NCI-H2171 treated with DMSO at 0.1 percent for 48 hours (cell line): ENCODE data around the gene GPX4.

Experiments used
- DNase-seq: peaks from one replicate; lab custom pipeline; 2025; lab: John Stamatoyannopoulos, UW

GPX4 gene

DNA sequence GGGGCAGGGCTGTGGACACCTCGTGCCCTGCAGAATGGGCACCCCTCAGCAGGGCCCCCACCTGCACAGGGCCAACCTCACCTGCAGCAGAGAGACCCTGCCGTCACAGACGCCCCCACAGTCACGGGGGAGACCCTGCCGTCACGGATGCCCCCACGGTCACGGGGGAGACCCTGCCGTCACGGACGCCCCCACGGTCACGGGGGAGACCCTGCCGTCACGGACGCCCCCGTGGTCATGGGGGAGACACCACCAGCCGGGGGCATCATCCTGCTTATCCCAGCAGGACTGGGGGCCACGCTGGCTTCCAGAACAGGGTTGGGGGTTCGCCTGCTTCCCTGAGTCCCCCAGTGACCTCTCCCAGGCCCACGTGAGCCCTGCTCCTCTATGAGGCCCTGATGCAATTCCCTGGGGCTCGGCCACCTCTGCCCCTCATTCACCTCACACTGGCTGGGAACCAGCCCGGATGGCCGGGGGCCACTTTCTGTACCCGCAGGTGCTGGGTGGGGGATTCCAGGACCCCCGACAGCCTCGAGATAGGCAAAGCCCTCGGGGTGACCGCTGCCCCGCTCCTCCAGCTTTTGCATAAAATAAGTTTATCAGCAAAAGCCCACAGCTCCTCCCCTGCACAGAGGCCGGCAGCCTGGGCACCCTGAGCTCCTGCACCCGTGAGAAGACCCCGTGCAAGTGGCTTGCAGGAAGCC, 46.7 kb downstream of the GPX4 start:
- DNase-seq, result no peak

DNA sequence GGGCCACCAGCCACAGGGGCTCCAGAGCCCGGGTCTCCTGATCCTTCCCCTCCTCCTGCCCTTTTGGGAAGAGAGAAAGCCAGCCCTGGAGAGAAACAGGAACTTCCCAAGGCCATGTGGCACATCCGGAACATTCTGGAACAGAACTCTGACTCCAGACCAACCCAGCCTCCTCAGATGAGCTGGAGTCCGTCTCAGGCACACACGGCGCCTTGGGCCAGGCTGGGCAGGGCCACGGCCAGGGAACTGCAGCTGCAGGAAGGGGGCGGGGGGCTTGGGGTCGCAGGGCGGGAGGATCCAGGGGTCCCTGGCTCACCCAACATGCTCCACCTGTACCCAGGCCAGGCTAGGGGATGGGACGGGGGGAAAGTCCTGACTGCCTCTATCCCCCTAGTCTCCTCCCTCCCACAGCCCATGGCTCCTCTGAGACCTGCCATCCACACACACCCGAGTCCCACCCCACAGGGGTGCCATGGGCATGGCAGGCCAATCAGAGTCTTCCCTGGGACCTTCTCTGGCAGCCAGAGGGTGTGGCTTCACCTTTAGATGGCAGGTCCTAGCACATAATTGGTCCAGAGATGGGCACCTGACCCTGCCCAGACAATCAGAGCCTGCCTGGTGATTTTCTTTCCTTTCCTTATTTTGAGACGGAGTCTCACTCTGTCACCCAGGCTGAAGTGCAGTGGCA, 47.4 kb downstream of the GPX4 start:
- DNase-seq, result no peak

DNA sequence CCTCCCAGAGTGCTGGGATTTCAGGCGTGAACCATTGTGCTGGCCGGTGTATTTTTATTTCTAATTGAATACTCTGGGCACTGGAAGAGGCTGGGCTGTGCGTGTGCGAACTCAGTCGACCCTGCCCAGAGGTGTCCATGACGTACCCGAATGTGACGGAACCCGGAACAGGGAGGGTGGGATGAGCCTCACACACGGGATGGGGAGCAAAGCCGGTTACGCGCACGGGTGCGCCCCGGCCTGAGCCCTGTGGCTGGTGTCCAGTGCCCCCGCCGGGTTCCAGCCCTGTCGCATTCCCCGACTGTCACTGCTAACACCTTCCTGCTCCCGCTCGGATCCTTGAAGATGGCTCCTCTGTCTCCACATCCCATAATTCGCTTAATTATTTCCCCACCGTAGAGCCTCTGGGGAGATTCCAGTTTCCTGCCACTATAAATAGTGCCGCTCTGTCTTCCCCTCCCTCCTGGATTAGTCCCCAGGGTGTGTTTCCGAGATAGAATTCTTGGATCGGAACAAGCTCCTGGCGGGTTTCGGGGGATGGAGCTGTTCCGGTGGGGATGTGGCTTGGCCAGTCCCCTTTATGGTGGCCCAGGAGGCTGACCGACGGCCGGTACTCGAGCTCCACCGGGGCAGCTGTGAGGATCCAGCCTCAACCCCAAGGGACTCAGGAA, 48.3 kb downstream of the GPX4 start:
- no peak for DNase-seq

DNA sequence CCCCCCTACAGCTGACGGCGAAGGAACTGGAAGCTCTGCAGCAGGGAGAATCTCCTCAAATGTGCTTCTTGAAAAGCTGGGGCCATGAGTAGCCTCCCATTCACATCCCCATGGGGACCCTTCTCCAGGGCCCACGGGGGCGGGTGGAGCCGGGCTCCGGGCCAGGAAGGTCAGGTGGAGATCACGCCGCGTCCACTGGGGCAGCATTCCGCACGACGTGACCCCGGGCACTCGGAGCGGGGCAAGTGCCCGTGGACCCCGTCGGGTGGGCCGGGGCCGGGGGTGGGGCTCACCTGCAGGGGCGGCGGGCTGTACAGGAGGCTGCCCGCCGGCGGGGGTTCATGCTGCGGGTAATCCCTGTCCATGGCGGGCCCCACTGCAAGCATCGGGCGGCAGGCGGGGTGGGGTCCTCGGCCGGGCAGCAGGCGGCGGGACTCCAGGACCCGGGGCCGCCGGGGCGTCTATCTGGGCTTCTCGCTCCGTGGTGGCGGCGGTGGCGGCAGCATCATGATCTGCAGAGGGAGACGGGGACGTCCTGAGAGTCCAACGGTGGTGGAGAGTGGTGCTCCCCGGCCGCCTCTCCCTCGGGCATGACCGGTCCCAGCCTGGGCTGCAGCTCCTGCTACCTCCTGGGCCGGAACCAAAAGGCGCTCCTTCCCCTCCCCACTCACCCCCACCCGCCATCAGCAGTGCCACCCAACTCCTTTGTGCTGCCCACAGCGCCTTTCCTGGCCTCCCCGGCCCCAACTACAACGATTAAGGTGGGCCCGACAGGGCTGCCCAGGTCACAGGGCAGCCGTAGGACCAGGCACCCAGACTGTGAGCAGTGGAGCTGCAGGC, 50.3 kb downstream of the GPX4 start:
- no peak for DNase-seq

DNA sequence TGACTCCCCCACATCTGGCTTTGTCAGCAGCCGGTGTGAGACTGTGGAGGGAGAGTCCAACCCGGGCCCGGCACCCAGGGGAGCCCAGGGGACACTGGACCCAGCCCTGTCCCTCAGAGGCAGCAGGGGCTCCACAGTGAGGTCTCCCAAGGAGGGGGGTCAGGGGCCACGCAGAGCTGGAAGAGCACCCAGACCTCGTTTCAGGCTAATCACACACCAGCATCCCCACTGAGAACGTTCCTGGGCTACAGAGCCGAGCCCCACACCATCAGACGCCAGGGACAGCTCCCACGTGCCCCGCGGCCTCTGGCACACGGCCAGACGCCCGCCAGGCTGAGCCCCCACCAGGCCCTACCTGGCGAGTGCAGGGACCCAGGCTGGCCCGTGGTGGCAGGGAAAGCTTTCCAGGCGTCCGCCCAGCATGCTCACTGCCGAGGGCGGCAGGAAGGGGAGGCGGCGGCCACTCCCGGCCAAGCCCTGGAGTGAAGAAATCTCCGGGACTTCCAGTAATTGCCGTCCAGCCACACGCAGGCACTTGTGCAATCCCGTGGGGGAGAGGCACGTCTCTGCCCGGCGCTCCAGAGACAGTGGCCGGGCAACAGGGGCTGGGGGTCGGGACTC, 51.0 kb downstream of the GPX4 start:
- DNase-seq, result no peak

DNA sequence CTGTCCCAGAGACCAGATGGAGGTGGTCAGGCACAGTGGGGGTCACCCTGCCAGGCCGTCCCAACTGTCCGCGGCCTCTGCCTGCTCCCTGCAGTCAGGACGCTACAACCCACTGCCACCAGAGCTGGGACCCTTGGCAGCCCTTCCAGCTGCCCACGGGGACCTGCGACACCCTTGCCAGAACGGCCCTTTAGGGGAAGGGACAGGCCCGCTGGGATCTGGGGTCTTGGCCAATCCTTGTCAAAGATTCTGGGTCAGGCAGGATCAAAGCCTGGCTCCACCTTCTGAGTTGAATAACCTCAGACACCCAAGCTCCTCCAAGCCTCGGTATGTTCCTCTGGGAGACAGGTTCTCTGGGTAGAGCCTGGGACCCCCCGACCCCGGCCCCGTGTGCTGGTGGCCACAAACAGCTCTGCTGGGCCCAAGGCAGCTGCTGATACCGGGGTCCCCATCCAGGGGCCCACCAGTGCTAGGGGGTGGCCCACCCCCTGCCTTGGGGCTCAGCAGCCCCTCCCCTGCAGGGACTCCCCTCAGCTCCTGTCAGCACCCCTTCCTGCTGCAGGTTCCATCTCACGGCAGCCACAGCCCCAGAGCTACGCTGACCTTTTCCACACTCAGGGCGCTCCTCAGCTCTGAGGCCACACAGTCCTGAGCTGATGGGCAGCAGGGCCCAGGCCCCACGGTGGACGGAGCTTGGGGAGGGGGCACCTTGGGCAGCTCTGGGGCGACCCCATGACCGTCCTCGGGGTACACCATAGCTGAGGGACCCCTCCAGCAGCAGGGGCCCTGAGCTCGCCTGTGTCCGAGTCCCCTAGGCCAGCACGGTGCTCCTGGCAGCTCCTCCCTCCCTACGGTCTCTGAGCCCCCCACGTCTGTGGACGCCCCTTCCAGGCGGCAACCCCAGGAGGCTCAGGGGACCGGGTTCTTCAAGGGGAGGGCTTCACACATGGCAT, 51.8 kb downstream of the GPX4 start:
- no peak for DNase-seq
